ENCODE results near the gene APBA2.

APBA2 gene

DNA sequence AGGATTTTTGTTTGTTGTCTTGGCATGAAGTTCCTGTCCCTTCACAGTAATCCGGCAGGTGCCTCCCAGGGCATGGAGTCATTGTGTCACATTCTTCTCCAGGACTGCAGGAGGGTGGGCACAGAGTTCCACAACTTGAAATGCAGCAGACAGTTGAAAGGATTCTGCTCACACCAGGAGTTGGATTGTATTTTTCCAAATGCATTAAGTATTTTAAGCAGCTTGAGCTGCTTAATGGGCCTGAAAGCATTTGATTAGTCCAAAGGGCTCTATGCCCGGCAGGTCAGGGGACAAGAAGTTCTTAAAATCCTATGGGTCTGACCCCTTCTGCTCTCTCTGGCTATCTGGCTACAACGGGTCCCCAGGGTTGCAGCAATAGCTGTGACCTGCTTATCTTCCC lies 92.9 kb downstream of the APBA2 start:
- Histone ChIP-seq H3K36me3 (ENCODE audit: low read depth) (no peaks in the 10 kb centered on the region), H3K27ac (ENCODE audit: poor library complexity, severe bottlenecking) (no peak overlapping the region), H3K27me3 (ENCODE audit: insufficient read depth, poor library complexity, severe bottlenecking) (no peaks in the 10 kb centered on the region), H3K4me1 (ENCODE audit: insufficient read depth, poor library complexity, severe bottlenecking) (peaks cover 8% of the 10 kb centered on the region), H3K9me3 (ENCODE audit: severe bottlenecking) (no peaks in the 10 kb centered on the region), H3K4me3 (ENCODE audit: severe bottlenecking) (no peak overlapping the region)
- no peak for TF ChIP-seq CTCF (IDR thresholded peaks at IDR 0.05; ENCODE audit: poor library complexity, severe bottlenecking)
- ATAC-seq (ENCODE audit: low read depth) (no peak), DNase-seq (ENCODE audit: low spot score) (no peak)

- no peak for ATAC-seq (ENCODE audit: low read depth)
Measured at GRCh38 chr15:28979208-28979841, 93.6 kb downstream of the APBA2 start.

GRCh38 chr15:28980709-28981350 lies 95.1 kb downstream of the APBA2 start:
- no peak for TF ChIP-seq CTCF (IDR thresholded peaks at IDR 0.05; ENCODE audit: poor library complexity, severe bottlenecking)
- Histone ChIP-seq H3K4me1 (ENCODE audit: insufficient read depth, poor library complexity, severe bottlenecking) (peaks cover 8% of the 10 kb centered on the region), H3K4me3 (ENCODE audit: severe bottlenecking) (no peak overlapping the region), H3K27me3 (ENCODE audit: insufficient read depth, poor library complexity, severe bottlenecking) (no peaks in the 10 kb centered on the region), H3K9me3 (ENCODE audit: severe bottlenecking) (no peaks in the 10 kb centered on the region), H3K27ac (ENCODE audit: poor library complexity, severe bottlenecking) (no peak overlapping the region), H3K36me3 (ENCODE audit: low read depth) (no peaks in the 10 kb centered on the region)
- ATAC-seq (ENCODE audit: low read depth) (no peak), DNase-seq (ENCODE audit: low spot score) (no peak)

More at GRCh38 chr15:28979208-28979841, 93.6 kb downstream of the APBA2 start:
- Histone ChIP-seq H3K9me3 (ENCODE audit: severe bottlenecking) (no peaks in the 10 kb centered on the region), H3K36me3 (ENCODE audit: low read depth) (no peaks in the 10 kb centered on the region), H3K4me1 (ENCODE audit: insufficient read depth, poor library complexity, severe bottlenecking) (peaks cover 8% of the 10 kb centered on the region), H3K27me3 (ENCODE audit: insufficient read depth, poor library complexity, severe bottlenecking) (no peaks in the 10 kb centered on the region), H3K27ac (ENCODE audit: poor library complexity, severe bottlenecking) (no peak overlapping the region), H3K4me3 (ENCODE audit: severe bottlenecking) (no peak overlapping the region)
- no peak for DNase-seq (ENCODE audit: low spot score)
- no peak for TF ChIP-seq CTCF (IDR thresholded peaks at IDR 0.05; ENCODE audit: poor library complexity, severe bottlenecking)

DNA sequence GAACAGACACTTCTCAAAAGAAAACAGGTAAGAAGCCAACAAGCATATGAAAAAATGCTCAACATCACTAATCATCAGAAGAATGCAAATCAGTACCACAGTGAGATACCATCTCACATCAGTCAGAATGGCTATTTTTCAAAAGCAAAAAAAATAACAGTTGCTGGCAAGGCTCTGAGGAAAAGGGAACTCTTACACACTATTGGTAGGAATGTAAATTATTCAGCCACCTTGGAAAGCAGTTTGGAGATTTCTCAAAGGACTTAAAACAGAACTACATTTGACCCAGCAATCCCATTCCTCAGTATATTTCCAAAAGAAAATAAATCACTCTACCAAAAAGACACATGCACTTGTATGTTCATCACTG lies 95.6 kb downstream of the APBA2 start:
- no peak for ATAC-seq (ENCODE audit: low read depth)
- DNase-seq (ENCODE audit: low spot score), result no peak
- H3K4me1 ChIP-seq (ENCODE audit: insufficient read depth, poor library complexity, severe bottlenecking), result peaks cover 8% of the 10 kb centered on the region
- H3K27me3 ChIP-seq (ENCODE audit: insufficient read depth, poor library complexity, severe bottlenecking), result no peaks in the 10 kb centered on the region
- H3K27ac ChIP-seq (ENCODE audit: poor library complexity, severe bottlenecking), result no peak overlapping the region
- TF ChIP-seq CTCF (IDR thresholded peaks at IDR 0.05; ENCODE audit: poor library complexity, severe bottlenecking), result no peak
- H3K4me3 ChIP-seq (ENCODE audit: severe bottlenecking), result no peak overlapping the region
- H3K9me3 ChIP-seq (ENCODE audit: severe bottlenecking), result no peaks in the 10 kb centered on the region
- no peaks in the 10 kb centered on the region for H3K36me3 ChIP-seq (ENCODE audit: low read depth)

GRCh38 chr15:28981921-28982320 lies 96.1 kb downstream of the APBA2 start:
- TF ChIP-seq CTCF (IDR thresholded peaks at IDR 0.05; ENCODE audit: poor library complexity, severe bottlenecking), result no peak
- no peak overlapping the region for H3K27ac ChIP-seq (ENCODE audit: poor library complexity, severe bottlenecking)
- DNase-seq (ENCODE audit: low spot score) (no peak), ATAC-seq (ENCODE audit: low read depth) (no peak)
- no peaks in the 10 kb centered on the region for H3K27me3 ChIP-seq (ENCODE audit: insufficient read depth, poor library complexity, severe bottlenecking)
- H3K9me3 ChIP-seq (ENCODE audit: severe bottlenecking), result no peaks in the 10 kb centered on the region
- H3K36me3 ChIP-seq (ENCODE audit: low read depth), result no peaks in the 10 kb centered on the region
- H3K4me1 ChIP-seq (ENCODE audit: insufficient read depth, poor library complexity, severe bottlenecking), result peaks cover 4% of the 10 kb centered on the region
- no peak overlapping the region for H3K4me3 ChIP-seq (ENCODE audit: severe bottlenecking)
